Measurements from ENCODE around the gene ACSF3.

- TF ChIP-seq CTCF (tag by site-specific recombination; IDR thresholded peaks at IDR 0.05) = no peak
- no peak for TF ChIP-seq ZNF133 (tag by site-specific recombination; IDR thresholded peaks at IDR 0.05)
- no peak for TF ChIP-seq ZNF274 (IDR thresholded peaks at IDR 0.05; ENCODE audit: low read length)
- no peak for TF ChIP-seq ZNF274 (tag by site-specific recombination; IDR thresholded peaks at IDR 0.05; ENCODE audit: borderline replicate concordance)
- TF ChIP-seq SETDB1 (IDR thresholded peaks at IDR 0.05; ENCODE audit: insufficient read length, low read length) = no peak
- no peak for TF ChIP-seq ZNF350 (tag by site-specific recombination; IDR thresholded peaks at IDR 0.05)
- no peak for TF ChIP-seq ZNF18 (tag by site-specific recombination; IDR thresholded peaks at IDR 0.05)
- no peak for TF ChIP-seq ZSCAN16 (tag by site-specific recombination; IDR thresholded peaks at IDR 0.05)
- TF ChIP-seq, protein P1, sequence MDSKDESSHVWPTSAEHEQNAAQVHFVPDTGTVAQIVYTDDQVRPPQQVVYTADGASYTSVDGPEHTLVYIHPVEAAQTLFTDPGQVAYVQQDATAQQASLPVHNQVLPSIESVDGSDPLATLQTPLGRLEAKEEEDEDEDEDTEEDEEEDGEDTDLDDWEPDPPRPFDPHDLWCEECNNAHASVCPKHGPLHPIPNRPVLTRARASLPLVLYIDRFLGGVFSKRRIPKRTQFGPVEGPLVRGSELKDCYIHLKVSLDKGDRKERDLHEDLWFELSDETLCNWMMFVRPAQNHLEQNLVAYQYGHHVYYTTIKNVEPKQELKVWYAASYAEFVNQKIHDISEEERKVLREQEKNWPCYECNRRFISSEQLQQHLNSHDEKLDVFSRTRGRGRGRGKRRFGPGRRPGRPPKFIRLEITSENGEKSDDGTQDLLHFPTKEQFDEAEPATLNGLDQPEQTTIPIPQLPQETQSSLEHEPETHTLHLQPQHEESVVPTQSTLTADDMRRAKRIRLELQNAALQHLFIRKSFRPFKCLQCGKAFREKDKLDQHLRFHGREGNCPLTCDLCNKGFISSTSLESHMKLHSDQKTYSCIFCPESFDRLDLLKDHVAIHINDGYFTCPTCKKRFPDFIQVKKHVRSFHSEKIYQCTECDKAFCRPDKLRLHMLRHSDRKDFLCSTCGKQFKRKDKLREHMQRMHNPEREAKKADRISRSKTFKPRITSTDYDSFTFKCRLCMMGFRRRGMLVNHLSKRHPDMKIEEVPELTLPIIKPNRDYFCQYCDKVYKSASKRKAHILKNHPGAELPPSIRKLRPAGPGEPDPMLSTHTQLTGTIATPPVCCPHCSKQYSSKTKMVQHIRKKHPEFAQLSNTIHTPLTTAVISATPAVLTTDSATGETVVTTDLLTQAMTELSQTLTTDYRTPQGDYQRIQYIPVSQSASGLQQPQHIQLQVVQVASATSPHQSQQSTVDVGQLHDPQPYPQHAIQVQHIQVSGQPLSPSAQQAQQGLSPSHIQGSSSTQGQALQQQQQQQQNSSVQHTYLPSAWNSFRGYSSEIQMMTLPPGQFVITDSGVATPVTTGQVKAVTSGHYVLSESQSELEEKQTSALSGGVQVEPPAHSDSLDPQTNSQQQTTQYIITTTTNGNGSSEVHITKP (tag by site-specific recombination; IDR thresholded peaks at IDR 0.05) = no peak
These were observed 37.1 kb upstream of the ACSF3 start for GRCh38 chr16:89056592-89056991.
